ENCODE results near the gene NFE2L1.
"Not testable (repeated sequence)": the region's sequence is repeated elsewhere in the genome, so short reads cannot be mapped to it uniquely, and the experiment has no call there.

The NFE2L1 gene

GRCh38 chr17:48024149-48025039 is 23.8 kb upstream of the NFE2L1 start:
- DNase-seq (ENCODE audit: low read depth): no peak

DNA sequence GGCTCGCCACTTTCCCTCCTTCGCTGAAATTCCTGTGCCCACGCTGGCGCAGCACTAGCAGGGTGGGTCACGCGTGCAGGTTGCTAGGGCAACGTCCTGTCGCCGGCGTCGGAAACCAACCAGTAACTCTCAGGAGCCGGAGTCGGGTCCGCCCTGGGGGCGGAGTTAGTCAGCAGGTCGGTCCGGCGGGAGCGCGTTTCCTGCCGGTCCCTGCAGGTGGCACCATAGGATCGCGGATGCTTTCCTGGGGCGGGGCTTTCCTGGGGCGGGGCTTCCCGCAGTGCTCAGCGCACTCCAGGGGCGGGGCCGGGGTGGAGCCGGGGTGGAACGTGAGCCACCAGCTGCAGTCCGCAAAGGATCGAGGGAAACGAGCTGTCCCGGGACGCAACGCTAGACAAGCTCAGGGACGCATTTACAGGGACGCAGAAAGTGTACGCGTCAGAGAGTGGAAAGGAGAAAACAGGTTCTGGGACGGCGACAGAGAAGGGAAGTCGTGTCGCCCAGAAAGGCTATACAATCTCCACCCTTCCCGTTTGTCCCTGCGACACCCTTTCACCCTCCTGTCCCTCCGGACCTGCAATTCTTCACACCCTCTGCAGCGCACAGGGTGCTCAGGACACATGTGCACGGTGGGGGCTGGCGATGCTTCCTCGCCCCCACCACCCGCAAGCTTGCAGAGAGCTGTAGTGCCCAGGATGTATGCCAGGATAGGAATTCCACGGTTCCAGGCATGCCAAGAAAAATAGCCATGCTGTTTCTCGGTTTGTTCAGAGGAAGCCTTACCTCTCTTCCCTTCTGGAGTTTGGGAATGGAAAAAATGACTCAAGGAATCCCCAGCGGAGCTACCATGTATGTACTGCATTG is 22.9 kb upstream of the NFE2L1 start:
- DNase-seq (ENCODE audit: low read depth): peak; percentile 64

DNA sequence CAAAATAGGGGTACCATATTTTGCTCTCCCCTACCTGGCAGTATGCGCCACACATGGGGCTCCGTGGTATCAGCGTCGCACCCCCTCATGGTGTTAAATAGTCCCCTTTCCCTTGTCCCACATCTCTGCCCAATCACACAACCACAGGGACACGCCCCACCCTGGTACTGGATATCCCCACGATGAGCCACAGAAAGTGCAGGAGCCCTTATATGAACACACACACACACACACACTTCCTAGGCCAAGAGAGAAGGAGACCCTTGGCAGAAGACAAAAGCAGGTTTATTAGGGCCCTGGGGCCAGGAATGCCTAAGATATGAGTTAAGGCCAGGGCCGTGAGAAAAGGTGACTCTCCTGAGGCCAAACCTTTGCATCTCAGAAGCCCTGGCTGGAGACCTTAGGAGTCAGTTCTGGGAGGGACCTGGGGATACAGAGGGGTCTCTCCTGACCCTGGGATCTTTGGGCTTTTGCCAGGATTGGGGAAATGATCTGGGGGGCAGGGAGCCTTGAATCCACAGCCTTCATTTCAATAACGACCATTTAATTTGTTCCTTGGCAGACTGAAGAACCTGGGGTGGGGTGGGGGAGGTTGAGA is 22.2 kb upstream of the NFE2L1 start:
- no peak for DNase-seq (ENCODE audit: low read depth)

- DNase-seq (ENCODE audit: low read depth): peak; percentile 75
Measured at GRCh38 chr17:48026502-48027321, 21.4 kb upstream of the NFE2L1 start.

- no peak for DNase-seq (ENCODE audit: low read depth)
Measured at GRCh38 chr17:48027322-48027981, 20.7 kb upstream of the NFE2L1 start.

GRCh38 chr17:48028736-48029135 is 19.4 kb upstream of the NFE2L1 start:
- DNase-seq (ENCODE audit: low read depth): no peak

DNA sequence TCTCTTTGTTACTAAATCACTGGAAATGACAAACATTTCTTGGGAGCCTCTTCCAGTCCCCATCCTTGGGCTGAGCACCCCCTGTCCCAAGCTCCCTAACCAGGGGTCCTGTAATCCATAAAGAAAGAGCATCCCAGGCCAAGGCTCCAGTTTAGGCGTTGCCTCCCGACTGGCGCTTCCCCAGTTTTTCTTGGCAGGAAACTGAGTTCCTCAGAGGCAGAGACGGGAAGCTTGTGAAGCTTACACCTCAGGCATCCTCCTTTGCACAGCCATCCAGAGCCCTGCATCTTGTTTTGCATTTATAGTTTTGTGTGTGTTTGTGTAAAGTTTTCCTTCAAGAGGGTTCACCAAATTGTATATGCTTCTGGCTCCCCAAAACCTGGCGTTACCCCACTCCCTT is 17.6 kb upstream of the NFE2L1 start:
- DNase-seq (ENCODE audit: low read depth): no peak

DNA sequence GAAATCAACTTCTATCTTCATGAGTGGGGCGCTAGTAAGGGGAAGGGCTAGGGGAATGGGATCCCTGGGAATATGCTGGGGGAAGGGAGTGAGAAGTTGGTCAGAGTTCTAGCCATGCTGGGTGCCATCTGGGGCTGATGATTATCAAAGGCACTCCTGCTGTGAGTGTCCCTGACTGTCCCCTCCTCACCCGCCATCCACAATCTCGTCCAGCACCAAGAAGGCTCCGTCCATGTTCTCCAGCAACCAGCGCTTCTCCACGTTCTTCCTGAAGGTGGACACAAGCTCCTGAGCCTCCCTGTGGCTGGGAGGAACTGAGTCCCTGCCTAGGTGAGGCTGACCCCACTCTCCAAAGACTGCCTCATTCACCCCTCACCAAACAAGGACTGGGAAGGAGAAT is 16.2 kb upstream of the NFE2L1 start:
- no peak for DNase-seq (ENCODE audit: low read depth)

- not testable (repeated sequence) for DNase-seq (ENCODE audit: low read depth)
Measured at GRCh38 chr17:48034734-48035133, 13.4 kb upstream of the NFE2L1 start.

DNA sequence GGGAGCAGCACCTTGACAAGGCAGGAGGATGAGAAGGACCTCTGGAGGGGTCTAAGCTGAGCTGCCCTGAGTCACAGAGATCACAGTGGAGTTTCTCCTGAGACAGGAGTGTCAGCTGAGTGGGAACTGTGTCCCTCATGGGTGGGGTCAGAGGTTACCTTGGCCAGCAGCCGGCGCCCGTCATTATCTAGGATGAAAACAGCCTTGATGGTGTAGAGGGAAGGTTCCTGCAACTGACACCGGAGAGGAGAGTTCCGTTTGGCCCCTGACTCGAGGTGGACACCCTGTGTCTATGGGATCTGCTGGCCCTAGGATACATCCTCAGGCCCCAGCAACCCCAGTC is 11.5 kb upstream of the NFE2L1 start:
- DNase-seq (ENCODE audit: low read depth): no peak

GRCh38 chr17:48037036-48037837 is 10.9 kb upstream of the NFE2L1 start, which contains the start of gene COPZ2:
Gene COPZ2, minus strand, starts transcription at chr17:48037797. Its CDS starts 20 bp downstream, at chr17:48037777.
- DNase-seq (ENCODE audit: low read depth): no peak

DNA sequence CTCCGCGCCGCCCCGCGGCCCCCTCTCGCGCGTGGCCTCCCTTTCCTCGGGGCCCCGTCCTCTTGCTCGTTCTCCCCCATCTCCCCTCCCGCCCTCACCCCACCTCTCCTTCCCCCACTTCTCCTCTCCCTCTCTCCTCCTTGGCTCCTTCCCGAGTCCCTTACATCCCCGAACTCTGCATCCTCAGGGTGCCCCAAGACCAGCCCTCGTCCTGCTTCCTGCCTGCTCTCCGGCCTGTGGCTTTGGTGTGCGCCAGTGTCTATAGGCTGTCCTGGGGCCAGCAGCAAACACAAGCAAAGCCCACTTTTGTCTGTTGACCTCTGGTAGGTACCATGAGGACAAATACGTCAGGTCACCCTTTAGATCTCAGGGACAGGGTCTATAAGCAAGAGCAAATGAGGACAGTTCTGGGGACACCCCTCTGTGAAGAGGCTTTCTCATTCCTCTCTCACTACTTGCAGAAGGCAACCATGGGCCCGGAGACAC is 10.3 kb upstream of the NFE2L1 start:
- no peak for DNase-seq (ENCODE audit: low read depth)

DNA sequence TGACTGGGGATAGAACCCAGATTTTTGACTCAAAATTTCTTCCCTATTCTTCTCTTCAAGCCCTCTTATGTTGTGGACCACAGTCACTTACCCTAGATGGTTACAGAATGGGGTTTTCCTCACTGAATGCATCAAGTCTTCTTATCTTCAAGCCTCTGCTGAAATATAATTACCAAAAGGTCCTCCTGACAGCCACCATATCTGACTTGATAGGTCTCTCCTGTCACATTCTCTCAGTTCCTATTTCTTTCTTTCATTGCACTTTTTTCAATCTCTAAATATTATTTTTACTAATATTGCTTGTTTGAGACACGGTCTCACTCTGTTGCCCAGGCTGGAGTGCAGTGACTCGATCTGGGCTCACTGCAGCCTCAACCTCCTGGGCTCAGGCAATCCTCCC is 9.5 kb upstream of the NFE2L1 start:
- DNase-seq (ENCODE audit: low read depth): no peak

- no peak for DNase-seq (ENCODE audit: low read depth)
Measured at GRCh38 chr17:48043176-48043575, 5.0 kb upstream of the NFE2L1 start.

- DNase-seq (ENCODE audit: low read depth): no peak
Measured at GRCh38 chr17:48044851-48045250, 3.3 kb upstream of the NFE2L1 start.

DNA sequence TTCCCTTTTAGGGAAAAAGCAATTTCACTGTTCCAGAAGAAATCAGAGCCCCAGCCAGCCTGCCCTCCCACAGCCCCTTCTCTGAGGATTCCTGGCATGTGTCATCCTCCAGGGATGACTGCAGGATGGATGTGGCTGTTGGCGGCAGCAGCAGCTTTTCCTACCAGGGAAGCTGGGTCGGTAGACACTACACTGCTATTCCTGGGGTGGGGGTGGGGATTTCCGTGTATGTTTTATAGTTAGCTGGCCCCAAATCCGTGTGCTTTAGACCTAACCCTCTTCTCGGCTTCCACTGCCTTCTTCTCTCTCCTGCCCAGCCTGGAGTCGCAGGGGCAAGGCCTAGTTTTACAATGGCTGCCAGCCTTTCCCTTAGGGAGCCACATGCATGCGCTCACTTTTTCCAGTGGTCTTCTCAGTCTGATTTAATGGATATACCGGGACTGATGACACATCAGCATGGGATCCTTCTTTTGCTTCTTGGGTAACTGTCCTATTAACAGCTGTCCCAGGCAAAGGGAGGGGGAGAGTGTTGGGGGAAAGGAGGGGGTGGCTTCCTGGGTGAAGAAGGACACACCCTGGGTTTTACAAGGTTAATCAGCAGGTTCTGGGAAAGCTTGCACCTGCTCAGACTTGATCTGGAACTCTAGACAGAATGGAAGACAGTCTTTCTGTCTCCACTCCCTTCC is 2.7 kb upstream of the NFE2L1 start:
- DNase-seq (ENCODE audit: low read depth): no peak

GRCh38 chr17:48046296-48046695 is 1.9 kb upstream of the NFE2L1 start:
- DNase-seq (ENCODE audit: low read depth): no peak

DNA sequence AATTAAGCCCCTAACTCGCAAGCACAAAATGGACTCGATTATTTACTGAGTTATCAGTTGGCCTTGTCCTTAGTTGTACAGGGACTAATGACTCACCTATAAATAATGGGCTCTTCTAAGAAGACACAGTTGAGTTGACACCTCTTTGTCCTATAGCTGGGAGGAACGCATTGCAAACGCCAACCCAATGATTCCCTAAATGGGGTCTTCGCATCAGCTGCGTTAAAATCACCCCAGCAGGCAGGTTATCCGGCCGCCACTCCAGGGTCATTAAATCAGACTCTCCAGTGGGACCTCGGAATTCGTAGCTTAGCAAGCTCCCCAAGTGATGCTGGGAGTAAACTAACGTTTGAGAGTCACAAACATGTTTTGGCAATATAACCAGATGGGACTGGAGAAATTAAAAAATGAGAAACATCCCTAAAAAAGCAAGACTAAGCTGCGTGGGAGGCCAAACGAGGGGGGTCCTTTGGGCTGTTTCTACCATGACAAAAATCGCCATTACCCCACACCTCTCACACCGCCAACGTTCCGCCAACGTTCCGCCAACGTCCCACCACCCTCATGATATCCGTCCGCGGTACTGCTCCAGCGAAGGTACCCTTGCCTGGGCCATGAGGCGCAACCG is 932 bp upstream of the NFE2L1 start:
- DNase-seq (ENCODE audit: low read depth): no peak

All from GM04503 (cell line).